ENCODE data around the gene RGS3.

The RGS3 gene

DNA sequence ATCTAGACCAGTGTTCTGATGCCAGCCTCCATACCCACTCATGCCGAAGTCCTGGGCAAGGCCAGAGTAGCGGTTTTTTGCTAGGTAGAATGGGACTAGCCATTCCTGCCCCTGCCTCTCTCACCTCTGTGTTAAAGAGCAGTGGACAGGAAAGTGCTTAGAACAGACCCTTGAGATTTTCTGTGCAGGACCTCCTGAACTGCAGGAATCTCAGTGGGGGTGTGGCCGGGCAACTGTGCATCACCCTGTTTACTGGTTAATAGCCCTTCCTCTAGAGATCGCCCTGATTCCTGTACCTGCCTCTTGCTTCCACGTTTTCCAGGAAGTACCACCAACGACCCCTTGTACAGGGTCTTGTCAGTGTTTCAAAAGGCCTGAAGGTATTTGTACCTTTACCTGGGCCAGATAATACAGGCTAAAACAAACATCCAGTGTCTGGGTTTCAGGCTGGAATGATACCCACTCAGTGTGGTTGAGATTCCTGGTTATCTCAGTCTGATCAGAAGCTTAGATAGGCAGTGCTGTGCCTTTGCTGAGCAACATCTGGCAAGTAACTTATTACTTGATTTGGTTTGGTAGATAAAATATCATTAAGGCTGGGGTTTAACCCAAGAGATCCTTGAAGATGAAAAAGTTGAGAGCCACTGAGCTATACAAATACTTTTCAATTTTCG, 65.9 kb downstream of the RGS3 start:
- ATAC-seq = 0 out of 3 replicates have a peak, but pooled peaks have one; percentile 25
- TF ChIP-seq GLIS3 (CRISPR knock-in tag; IDR thresholded peaks at IDR 0.05) = no peak
- TF ChIP-seq, protein P1, sequence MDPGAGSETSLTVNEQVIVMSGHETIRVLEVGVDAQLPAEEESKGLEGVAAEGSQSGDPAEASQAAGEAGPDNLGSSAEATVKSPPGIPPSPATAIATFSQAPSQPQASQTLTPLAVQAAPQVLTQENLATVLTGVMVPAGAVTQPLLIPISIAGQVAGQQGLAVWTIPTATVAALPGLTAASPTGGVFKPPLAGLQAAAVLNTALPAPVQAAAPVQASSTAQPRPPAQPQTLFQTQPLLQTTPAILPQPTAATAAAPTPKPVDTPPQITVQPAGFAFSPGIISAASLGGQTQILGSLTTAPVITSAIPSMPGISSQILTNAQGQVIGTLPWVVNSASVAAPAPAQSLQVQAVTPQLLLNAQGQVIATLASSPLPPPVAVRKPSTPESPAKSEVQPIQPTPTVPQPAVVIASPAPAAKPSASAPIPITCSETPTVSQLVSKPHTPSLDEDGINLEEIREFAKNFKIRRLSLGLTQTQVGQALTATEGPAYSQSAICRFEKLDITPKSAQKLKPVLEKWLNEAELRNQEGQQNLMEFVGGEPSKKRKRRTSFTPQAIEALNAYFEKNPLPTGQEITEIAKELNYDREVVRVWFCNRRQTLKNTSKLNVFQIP (CRISPR knock-in tag; IDR thresholded peaks at IDR 0.05; ENCODE audit: borderline replicate concordance, low read depth) = no peak

- no peak for TF ChIP-seq TCF4 (CRISPR knock-in tag; IDR thresholded peaks at IDR 0.05; ENCODE audit: borderline replicate concordance)
- no peak for ATAC-seq
Observed at GRCh38 chr9:113530022-113530635, 66.6 kb downstream of the RGS3 start.

DNA sequence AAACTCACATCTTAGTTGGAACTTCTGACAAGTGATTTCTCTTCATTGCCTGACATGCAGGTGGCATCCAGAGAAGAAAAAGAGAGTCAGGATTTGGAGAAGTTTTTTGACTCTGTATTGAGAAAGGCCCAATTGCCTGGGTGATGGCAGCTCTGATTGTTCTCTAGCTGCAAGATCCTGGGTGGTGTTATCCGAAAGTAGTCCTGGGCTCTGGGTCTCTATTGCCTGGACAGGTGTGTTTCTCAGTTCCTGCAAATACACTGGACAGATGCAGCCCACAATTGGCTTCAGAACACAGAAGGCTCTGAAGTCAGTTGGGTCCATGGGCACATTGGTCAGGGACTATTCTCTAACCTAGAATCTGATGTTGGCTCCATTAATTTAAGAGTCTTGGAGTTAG, 67.4 kb downstream of the RGS3 start:
- ATAC-seq = no peak
- TF ChIP-seq ISL1 (CRISPR knock-in tag; IDR thresholded peaks at IDR 0.05) (no peak), CSDC2 (CRISPR knock-in tag; IDR thresholded peaks at IDR 0.05) (no peak)

GRCh38 chr9:113531919-113532808, 68.6 kb downstream of the RGS3 start:
- TF ChIP-seq ARNTL (CRISPR knock-in tag; IDR thresholded peaks at IDR 0.05; ENCODE audit: borderline replicate concordance, low read depth) = no peak
- TF ChIP-seq PPARA (CRISPR knock-in tag; IDR thresholded peaks at IDR 0.05; ENCODE audit: borderline replicate concordance) = no peak
- no peak for TF ChIP-seq ZNF565 (CRISPR knock-in tag; conservative IDR thresholded peaks at IDR 0.05; ENCODE audit: low read depth)
- TF ChIP-seq, protein P2, sequence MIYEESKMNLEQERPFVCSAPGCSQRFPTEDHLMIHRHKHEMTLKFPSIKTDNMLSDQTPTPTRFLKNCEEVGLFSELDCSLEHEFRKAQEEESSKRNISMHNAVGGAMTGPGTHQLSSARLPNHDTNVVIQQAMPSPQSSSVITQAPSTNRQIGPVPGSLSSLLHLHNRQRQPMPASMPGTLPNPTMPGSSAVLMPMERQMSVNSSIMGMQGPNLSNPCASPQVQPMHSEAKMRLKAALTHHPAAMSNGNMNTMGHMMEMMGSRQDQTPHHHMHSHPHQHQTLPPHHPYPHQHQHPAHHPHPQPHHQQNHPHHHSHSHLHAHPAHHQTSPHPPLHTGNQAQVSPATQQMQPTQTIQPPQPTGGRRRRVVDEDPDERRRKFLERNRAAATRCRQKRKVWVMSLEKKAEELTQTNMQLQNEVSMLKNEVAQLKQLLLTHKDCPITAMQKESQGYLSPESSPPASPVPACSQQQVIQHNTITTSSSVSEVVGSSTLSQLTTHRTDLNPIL (CRISPR knock-in tag; IDR thresholded peaks at IDR 0.05; ENCODE audit: low read depth) = no peak
- no peak for TF ChIP-seq BACH2 (CRISPR knock-in tag; IDR thresholded peaks at IDR 0.05; ENCODE audit: borderline replicate concordance)
- no peak for TF ChIP-seq ZC3H10 (CRISPR knock-in tag; IDR thresholded peaks at IDR 0.05)

GRCh38 chr9:113532809-113533190, 69.3 kb downstream of the RGS3 start:
- no peak for ATAC-seq
- TF ChIP-seq ISL1 (CRISPR knock-in tag; IDR thresholded peaks at IDR 0.05) (no peak), OSR1 (CRISPR knock-in tag; IDR thresholded peaks at IDR 0.05) (no peak), ZNF70 (CRISPR knock-in tag; IDR thresholded peaks at IDR 0.05) (no peak), PPARA (CRISPR knock-in tag; IDR thresholded peaks at IDR 0.05; ENCODE audit: borderline replicate concordance) (no peak), ZNF565 (CRISPR knock-in tag; conservative IDR thresholded peaks at IDR 0.05; ENCODE audit: low read depth) (no peak), TOX (CRISPR knock-in tag; IDR thresholded peaks at IDR 0.05; ENCODE audit: borderline replicate concordance) (no peak), ARNTL (CRISPR knock-in tag; IDR thresholded peaks at IDR 0.05; ENCODE audit: borderline replicate concordance, low read depth) (no peak), ESRRG (CRISPR knock-in tag; IDR thresholded peaks at IDR 0.05) (no peak)
- TF ChIP-seq, protein P1 (CRISPR knock-in tag; IDR thresholded peaks at IDR 0.05; ENCODE audit: borderline replicate concordance, low read depth) = no peak
- TF ChIP-seq, protein P2 (CRISPR knock-in tag; IDR thresholded peaks at IDR 0.05; ENCODE audit: low read depth) = no peak
- TF ChIP-seq, protein P3, sequence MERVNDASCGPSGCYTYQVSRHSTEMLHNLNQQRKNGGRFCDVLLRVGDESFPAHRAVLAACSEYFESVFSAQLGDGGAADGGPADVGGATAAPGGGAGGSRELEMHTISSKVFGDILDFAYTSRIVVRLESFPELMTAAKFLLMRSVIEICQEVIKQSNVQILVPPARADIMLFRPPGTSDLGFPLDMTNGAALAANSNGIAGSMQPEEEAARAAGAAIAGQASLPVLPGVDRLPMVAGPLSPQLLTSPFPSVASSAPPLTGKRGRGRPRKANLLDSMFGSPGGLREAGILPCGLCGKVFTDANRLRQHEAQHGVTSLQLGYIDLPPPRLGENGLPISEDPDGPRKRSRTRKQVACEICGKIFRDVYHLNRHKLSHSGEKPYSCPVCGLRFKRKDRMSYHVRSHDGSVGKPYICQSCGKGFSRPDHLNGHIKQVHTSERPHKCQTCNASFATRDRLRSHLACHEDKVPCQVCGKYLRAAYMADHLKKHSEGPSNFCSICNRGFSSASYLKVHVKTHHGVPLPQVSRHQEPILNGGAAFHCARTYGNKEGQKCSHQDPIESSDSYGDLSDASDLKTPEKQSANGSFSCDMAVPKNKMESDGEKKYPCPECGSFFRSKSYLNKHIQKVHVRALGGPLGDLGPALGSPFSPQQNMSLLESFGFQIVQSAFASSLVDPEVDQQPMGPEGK (CRISPR knock-in tag; IDR thresholded peaks at IDR 0.05; ENCODE audit: borderline replicate concordance) = no peak

More at GRCh38 chr9:113531919-113532808, 68.6 kb downstream of the RGS3 start:
- no peak for ATAC-seq
